Subcutaneous adipose tissue (tissue), 4 donors: ENCODE results near the gene ACSL1. TPM values are rescaled to one million over a fixed set of nuclear protein-coding genes. Genes with fewer than 3 reads are reported as not detected.

Source experiments
- total RNA-seq, 4 donors: library from RNA; depleted of rRNA; stranded (reverse); fragments of >200 nt; gene quantifications; one replicate each; pipeline ENCODE4 v1.1.0, GENCODE V29; 2016
- TF ChIP-seq, protein P1 (sequence below): fragments of 450-650 bp; IDR thresholded peaks from one replicate; pipeline ENCODE4 v1.5.1; 2016; ENCODE audit warnings: low read depth, mild to moderate bottlenecking, control low read depth, antibody characterized with exemption, moderate library complexity

ACSL1 gene
- total RNA-seq, 4 donors from 2014 or later, result 656 to 1,818 (median 1,286) TPM

DNA sequence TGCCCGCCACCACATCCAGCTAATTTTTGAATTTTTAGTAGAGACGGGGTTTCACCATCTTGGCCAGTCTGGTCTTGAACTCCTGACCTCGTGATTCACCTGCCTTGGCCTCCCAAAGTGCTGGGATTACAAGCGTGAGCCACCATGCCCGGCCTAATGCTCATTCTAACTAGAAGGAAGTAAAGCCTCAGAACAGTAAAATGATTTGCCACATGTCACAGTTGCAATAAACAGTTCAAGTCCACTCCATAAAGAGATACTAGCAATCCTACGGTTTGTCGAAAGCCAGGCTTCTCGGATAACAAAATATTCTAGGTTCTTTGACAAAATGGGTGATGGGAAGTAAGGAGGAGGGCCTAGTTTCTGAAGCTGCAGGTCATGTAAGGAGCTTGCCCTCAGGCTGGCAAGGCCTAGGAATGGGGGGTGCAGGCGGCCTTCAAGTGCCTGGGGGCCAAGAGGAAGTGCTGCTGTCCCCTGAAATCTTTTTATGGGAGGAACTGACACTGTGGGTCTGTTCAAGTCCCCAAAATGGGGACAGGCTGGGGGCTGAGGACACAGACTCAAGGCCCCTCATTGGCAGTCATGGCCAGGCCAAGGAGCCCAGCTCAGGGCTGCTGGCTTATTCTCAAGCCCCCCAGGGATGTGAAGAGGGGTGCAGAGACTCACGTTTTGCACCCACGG is 31.8 kb upstream of the ACSL1 start:
- TF ChIP-seq, protein P1, sequence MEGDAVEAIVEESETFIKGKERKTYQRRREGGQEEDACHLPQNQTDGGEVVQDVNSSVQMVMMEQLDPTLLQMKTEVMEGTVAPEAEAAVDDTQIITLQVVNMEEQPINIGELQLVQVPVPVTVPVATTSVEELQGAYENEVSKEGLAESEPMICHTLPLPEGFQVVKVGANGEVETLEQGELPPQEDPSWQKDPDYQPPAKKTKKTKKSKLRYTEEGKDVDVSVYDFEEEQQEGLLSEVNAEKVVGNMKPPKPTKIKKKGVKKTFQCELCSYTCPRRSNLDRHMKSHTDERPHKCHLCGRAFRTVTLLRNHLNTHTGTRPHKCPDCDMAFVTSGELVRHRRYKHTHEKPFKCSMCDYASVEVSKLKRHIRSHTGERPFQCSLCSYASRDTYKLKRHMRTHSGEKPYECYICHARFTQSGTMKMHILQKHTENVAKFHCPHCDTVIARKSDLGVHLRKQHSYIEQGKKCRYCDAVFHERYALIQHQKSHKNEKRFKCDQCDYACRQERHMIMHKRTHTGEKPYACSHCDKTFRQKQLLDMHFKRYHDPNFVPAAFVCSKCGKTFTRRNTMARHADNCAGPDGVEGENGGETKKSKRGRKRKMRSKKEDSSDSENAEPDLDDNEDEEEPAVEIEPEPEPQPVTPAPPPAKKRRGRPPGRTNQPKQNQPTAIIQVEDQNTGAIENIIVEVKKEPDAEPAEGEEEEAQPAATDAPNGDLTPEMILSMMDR, result no peak

DNA sequence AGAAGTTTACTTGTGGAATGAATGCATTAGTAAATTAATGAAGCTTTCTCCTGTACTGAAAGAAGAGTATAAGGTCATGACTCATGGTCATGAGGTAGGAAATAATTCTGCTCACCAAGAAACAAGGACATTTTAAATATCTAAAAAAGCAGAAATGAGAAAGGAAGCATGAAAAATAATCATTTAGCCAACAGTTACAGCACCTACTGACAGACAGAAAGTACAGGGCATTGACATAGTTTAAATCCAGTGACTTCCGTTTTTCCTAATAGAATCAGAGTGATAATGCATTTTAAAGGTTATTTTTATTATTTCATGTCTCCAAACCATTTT is 30.5 kb upstream of the ACSL1 start:
- TF ChIP-seq, protein P1, result no peak

DNA sequence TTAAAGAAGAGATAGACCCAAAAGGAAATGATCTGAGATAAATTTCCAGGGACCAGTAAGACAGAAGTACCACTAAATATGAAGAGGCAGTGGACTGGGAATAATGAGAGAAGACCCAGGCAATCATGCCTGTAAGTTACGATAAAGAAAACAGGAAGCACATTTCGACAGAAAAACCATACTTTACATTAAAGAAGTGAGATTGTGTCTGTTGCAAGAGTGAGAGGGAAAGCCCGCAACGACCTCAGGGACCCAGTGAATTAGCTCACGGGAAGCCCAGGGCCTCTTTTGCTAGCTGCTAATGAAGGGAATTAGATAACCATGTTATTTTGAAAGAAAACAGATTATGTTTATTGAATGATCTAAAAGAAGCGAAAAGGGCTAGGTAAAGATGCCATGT is 28.9 kb upstream of the ACSL1 start:
- TF ChIP-seq, protein P1, result no peak

DNA sequence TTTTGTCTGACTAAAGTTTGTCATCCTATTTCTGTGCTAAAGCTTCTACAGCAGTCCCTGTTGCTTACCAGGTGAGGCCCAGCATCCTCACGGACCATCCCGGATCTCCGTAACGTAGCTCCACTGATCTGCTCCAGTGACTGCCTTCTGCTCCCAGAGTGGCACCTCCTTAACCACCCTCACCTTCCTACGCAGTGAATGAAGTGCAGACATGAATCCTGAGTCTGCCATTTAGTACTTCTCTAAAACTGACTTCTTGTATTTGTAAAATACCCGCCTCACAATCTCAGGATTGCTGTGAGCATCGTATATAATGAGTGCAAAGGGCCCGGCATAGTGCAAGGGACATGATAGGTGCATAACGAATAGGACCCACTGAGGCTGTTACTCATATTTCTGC is 27.7 kb upstream of the ACSL1 start:
- TF ChIP-seq, protein P1, result no peak

DNA sequence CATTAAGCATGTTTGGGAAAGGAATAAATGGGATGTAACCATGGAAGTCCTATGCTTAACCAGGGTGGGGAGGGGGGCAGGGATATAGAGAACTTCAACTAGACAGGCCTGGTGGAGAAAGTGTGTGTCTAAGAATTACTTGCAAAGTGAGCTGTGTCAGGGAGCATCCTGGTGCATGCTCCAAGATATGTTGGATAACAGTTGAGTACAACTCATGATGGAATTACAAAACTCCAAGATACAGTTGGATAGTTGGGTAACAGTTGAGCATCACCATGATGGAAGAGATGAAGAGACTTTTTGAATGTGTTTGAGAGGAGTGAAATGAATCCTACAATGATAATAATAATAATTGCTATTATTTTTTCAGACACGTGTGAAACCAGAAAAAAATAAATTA is 26.1 kb upstream of the ACSL1 start:
- TF ChIP-seq, protein P1, result no peak

DNA sequence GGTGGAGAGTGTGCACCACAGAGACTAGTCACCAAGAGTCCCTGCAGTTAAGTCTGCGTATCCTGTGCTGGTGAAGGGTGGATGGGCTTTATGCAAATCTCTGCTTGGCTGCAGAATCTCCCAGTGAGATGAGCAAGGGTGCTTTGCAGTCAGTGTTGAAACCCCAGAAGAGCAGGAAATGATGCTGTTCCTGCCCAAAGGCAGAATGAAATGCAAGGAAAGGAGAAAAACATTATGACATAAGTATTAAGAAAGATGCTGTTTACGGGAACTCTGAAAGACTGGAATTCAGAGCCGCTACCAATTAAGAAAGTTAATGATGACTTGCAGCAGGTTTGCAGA is 25.4 kb upstream of the ACSL1 start:
- TF ChIP-seq, protein P1, result no peak

DNA sequence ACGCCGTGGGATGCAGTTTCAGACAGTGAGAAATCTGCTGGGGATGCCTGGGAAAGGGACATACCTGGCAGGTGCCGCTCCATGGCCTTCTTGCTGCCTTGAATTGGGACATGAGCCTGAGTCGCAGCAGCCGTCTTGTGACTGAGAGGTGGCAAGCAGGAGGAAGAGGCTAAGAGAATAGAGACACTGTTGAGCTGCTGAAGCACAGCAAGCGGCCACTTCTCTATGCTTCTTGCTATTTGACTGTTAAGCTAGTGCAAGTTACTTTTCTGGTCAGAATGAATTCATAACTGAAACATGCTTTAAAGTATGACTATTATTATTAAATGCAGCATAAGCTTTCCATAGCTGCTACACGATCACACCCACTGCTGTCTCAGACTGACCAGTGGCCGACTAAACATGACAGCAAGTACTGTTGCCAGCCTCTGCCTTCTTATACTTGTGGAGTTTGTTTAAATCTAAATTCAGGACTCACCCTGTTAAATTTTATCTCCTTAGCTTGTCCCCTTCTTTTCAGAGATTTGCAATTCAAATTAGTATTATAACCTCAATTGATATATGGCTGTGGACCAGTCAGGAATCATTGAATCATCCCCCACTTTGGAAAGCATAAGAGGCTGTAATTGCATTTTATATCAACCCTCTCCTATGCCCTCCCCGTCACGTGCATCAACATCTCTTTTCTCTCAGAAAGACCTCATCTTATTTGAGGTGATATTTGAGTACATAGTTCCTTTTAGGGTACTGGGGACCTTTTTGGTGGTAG is 24.8 kb upstream of the ACSL1 start:
- TF ChIP-seq, protein P1, result no peak
